ENCODE measurements around the gene CPM. TPM values are rescaled to one million over a fixed set of nuclear protein-coding genes. Genes with fewer than 3 reads are reported as not detected.

CPM gene
- total RNA-seq, 1 experiment from 2014 or later = 3.1 TPM

DNA sequence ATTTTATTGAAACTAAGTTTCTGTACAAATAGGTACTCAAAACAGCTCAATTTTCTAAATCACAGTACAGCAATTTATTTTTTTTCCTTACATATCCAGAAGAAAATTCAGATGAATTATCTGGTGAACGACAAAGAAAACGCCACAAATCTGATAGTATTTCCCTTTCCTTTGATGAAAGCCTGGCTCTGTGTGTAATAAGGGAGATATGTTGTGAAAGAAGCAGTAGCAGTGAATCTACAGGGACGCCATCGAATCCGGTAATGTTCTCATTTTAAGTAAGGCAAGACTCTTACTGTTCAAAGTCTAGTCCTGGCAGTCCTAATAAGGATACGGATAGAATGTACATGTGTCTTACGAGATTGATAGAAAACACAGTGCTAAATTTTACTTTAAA, 104.3 kb downstream of the CPM start:
- no TSS peak for BruUV-seq (replicated peaks)
- no peak for DNase-seq
- Histone ChIP-seq H3K79me2 (ENCODE audit: low read length) (no peaks in the 10 kb centered on the region; the same call in 1 of the 2 replicates), H3K4me1 (ENCODE audit: insufficient read depth, low read length) (peaks cover 12% of the 10 kb centered on the region), H3K27ac (ENCODE audit: low read length) (no peak overlapping the region), H3K4me2 (ENCODE audit: low read length) (no peak overlapping the region), H2AFZ (ENCODE audit: low read length) (no peak overlapping the region), H3K4me3 (ENCODE audit: low read length) (no peak overlapping the region), H3K27me3 (ENCODE audit: low read length) (no peaks in the 10 kb centered on the region), H3K9me3 (ENCODE audit: low read length) (no peaks in the 10 kb centered on the region), H3F3A (ENCODE audit: low read length, unreplicated experiment) (no peaks in the 10 kb centered on the region), H3K9ac (ENCODE audit: low read length) (no peak overlapping the region), H4K20me1 (ENCODE audit: low read length) (no peaks in the 10 kb centered on the region), H3K9me2 (replicated peaks; ENCODE audit: low read length) (no peaks in the 10 kb centered on the region), H3K36me3 (ENCODE audit: low read depth, low read length) (peaks cover 55% of the 10 kb centered on the region; the same call in 1 of the 2 replicates)
- CTCF ChIA-PET = no interaction called here
- ATAC-seq = no peak
- intact Hi-C loops (cut with micrococcal nuclease) = no loop called here
- TF ChIP-seq EZH2phosphoT487 (IDR thresholded peaks at IDR 0.05; ENCODE audit: borderline replicate concordance, low read length) = no peak
- TF ChIP-seq EZH2 (IDR thresholded peaks at IDR 0.05; ENCODE audit: low read length, unreplicated experiment) = no peak
- TF ChIP-seq, protein P1, sequence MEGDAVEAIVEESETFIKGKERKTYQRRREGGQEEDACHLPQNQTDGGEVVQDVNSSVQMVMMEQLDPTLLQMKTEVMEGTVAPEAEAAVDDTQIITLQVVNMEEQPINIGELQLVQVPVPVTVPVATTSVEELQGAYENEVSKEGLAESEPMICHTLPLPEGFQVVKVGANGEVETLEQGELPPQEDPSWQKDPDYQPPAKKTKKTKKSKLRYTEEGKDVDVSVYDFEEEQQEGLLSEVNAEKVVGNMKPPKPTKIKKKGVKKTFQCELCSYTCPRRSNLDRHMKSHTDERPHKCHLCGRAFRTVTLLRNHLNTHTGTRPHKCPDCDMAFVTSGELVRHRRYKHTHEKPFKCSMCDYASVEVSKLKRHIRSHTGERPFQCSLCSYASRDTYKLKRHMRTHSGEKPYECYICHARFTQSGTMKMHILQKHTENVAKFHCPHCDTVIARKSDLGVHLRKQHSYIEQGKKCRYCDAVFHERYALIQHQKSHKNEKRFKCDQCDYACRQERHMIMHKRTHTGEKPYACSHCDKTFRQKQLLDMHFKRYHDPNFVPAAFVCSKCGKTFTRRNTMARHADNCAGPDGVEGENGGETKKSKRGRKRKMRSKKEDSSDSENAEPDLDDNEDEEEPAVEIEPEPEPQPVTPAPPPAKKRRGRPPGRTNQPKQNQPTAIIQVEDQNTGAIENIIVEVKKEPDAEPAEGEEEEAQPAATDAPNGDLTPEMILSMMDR (conservative IDR thresholded peaks at IDR 0.05; ENCODE audit: low read depth, low read length) = no peak
- POLR2A ChIA-PET (ENCODE audit: unreplicated experiment) = no interaction called here

DNA sequence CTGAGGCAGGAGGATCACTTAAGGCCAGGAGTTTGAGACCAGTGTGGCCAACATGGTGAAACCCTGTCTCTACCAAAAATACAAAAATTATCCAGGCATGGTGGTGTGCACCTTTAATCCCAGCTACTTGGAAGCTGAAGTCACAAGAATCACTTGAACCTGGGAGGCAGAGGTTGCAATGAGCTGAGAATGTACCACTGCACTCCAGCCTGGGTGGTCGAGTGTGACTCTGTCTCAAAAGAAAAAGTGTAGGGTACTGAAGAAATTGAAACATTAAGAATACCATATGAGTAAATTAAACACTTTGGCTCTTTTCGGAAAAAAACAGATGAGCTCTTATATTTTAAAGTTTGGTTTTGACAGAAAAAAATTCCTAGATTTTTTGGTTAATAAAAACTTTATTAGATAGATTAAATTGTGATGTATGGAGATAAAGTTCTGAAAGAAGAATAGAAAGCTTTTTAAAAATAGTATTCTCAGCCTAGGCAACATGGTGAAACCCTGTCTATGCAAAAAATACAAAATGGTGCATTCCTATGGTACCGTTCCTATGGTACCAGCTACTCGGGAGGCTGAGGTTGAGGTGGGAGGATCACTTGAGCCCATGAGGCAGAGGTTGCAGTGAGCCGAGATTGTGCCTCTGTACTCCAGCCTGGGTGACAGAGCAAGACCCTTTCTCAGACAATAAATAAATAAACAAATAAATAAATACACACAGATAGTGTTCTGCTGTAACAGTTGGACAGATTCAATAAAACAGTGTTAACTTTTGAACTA, 104.9 kb downstream of the CPM start:
- Histone ChIP-seq H3K4me3 (ENCODE audit: low read length) (no peak overlapping the region), H3K9me2 (replicated peaks; ENCODE audit: low read length) (no peaks in the 10 kb centered on the region), H3F3A (ENCODE audit: low read length, unreplicated experiment) (no peaks in the 10 kb centered on the region), H3K27ac (ENCODE audit: low read length) (no peak overlapping the region; the same call in 1 of the 2 replicates), H3K9ac (ENCODE audit: low read length) (no peak overlapping the region), H3K79me2 (ENCODE audit: low read length) (no peaks in the 10 kb centered on the region; the same call in 1 of the 2 replicates), H3K27me3 (ENCODE audit: low read length) (no peaks in the 10 kb centered on the region), H3K36me3 (ENCODE audit: low read depth, low read length) (peaks cover 55% of the 10 kb centered on the region; the same call in 1 of the 2 replicates), H4K20me1 (ENCODE audit: low read length) (no peaks in the 10 kb centered on the region), H2AFZ (ENCODE audit: low read length) (no peak overlapping the region), H3K4me1 (ENCODE audit: insufficient read depth, low read length) (peaks cover 12% of the 10 kb centered on the region), H3K4me2 (ENCODE audit: low read length) (no peak overlapping the region), H3K9me3 (ENCODE audit: low read length) (no peaks in the 10 kb centered on the region)
- intact Hi-C loops (cut with micrococcal nuclease) = no loop called here
- ChIA-PET POLR2A (ENCODE audit: unreplicated experiment) (no interaction called here), CTCF (no interaction called here)
- BruUV-seq (replicated peaks) = no TSS peak
- TF ChIP-seq EZH2phosphoT487 (IDR thresholded peaks at IDR 0.05; ENCODE audit: borderline replicate concordance, low read length) = no peak
- TF ChIP-seq, protein P1 (conservative IDR thresholded peaks at IDR 0.05; ENCODE audit: low read depth, low read length) = no peak
- TF ChIP-seq EZH2 (IDR thresholded peaks at IDR 0.05; ENCODE audit: low read length, unreplicated experiment) = no peak
- ATAC-seq (no peak), DNase-seq (no peak)

DNA sequence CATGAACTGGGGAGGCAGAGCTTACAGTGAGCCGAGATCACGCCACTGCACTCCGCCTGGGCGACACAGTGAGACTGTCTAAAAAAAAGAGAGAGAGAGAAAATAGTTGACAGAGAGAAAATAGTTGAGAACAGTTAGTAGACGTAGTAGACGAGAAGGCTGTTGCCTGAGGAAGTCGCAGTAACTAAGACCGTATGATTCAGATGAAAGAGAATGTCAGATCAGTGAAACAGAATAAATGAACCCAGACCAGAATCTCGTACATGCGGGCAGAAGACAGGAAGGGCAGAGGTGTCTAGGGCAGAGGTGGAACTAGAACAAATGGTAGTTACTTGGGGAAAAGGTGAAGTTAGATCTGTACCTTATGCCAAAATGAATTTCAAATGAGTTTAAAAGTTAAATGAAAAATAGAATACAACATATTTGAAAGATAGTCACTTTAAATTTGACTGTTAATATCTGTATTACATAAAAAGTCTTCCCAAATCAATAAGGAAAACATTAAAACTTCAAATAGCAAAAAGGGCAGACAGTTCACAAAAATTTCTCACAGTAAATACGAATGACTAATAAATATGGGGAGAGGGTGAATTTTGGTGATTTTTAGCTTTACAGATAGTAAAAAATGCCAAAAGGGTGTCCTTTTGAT, 107.3 kb downstream of the CPM start:
- no peak for DNase-seq
- H4K20me1 ChIP-seq (ENCODE audit: low read length) = no peaks in the 10 kb centered on the region
- H3K27ac ChIP-seq (ENCODE audit: low read length) = no peak overlapping the region
- no peaks in the 10 kb centered on the region for H3K9me3 ChIP-seq (ENCODE audit: low read length)
- H3F3A ChIP-seq (ENCODE audit: low read length, unreplicated experiment) = no peaks in the 10 kb centered on the region
- ChIA-PET POLR2A (ENCODE audit: unreplicated experiment) (no interaction called here), CTCF (no interaction called here)
- BruUV-seq (replicated peaks) = no TSS peak
- no peak for ATAC-seq
- H3K9ac ChIP-seq (ENCODE audit: low read length) = no peak overlapping the region
- no peak overlapping the region for H3K4me3 ChIP-seq (ENCODE audit: low read length)
- H3K4me1 ChIP-seq (ENCODE audit: insufficient read depth, low read length) = peaks cover 12% of the 10 kb centered on the region
- H2AFZ ChIP-seq (ENCODE audit: low read length) = no peak overlapping the region
- no peaks in the 10 kb centered on the region for H3K27me3 ChIP-seq (ENCODE audit: low read length)
- no peaks in the 10 kb centered on the region for H3K9me2 ChIP-seq (replicated peaks; ENCODE audit: low read length)
- TF ChIP-seq, protein P1 (conservative IDR thresholded peaks at IDR 0.05; ENCODE audit: low read depth, low read length) = no peak
- TF ChIP-seq EZH2 (IDR thresholded peaks at IDR 0.05; ENCODE audit: low read length, unreplicated experiment) (no peak), EZH2phosphoT487 (IDR thresholded peaks at IDR 0.05; ENCODE audit: borderline replicate concordance, low read length) (no peak)
- H3K79me2 ChIP-seq (ENCODE audit: low read length) = no peaks in the 10 kb centered on the region; the same call in 1 of the 2 replicates
- H3K36me3 ChIP-seq (ENCODE audit: low read depth, low read length) = peaks cover 56% of the 10 kb centered on the region
- intact Hi-C loops (cut with micrococcal nuclease) = no loop called here
- H3K4me2 ChIP-seq (ENCODE audit: low read length) = no peak overlapping the region
